HG03135 (cell line): ENCODE measurements around the gene BTNL8.

Source experiments
- ATAC-seq: cut with Tn5 transposase; IDR thresholded peaks from one replicate; pipeline ENCODE4 v1.9.1; 2021; ENCODE audit warnings: mild to moderate bottlenecking, moderate library complexity; ENCODE audit not compliant: unreplicated experiment

Gene BTNL8

DNA sequence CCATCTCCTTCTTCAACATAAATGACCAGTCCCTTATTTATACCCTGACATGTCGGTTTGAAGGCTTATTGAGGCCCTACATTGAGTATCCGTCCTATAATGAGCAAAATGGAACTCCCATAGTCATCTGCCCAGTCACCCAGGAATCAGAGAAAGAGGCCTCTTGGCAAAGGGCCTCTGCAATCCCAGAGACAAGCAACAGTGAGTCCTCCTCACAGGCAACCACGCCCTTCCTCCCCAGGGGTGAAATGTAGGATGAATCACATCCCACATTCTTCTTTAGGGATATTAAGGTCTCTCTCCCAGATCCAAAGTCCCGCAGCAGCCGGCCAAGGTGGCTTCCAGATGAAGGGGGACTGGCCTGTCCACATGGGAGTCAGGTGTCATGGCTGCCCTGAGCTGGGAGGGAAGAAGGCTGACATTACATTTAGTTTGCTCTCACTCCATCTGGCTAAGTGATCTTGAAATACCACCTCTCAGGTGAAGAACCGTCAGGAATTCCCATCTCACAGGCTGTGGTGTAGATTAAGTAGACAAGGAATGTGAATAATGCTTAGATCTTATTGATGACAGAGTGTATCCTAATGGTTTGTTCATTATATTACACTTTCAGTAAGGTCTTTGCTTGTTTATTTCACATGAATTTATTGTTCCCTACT, 51.5 kb downstream of the BTNL8 start:
- no peak for ATAC-seq

DNA sequence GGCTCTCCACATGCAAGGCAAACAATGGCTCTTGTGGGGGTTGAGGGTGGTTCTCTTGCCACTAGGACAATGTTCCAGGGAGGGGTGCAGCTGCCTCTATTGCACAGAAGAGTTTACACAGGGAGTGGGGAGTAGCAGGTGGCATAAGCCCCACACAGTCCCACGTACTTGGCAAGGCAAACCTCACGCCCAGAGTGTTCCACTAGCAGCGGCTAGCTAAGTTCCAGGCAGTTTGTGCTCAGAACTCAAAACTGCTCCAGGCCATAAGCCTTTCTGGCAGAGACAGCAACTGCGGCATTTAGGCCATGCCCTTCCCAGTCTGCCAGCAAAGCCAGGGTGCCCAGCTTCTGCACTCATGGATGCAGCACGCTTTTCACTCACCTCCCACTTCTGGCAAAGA, 60.7 kb downstream of the BTNL8 start:
- no peak for ATAC-seq

DNA sequence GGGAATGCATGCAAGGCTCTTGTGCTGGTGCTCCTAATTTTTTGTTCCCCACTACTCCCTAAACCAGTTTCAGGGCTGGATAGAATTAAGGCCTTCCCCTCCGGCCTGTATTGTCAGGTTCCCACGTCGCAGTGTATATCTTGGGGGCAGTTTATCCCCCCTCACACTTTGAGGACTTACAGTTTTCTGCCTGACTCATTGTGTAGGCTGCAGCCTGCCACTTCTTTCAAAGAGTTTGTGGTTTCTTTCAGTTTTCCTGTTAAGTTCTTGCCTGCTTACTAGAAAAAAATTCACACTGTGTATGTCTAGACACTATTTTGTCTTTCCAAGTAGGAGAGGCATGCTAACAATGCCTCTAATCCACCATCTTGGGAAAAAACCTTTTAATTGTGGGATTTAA, 61.2 kb downstream of the BTNL8 start:
- ATAC-seq, result no peak

DNA sequence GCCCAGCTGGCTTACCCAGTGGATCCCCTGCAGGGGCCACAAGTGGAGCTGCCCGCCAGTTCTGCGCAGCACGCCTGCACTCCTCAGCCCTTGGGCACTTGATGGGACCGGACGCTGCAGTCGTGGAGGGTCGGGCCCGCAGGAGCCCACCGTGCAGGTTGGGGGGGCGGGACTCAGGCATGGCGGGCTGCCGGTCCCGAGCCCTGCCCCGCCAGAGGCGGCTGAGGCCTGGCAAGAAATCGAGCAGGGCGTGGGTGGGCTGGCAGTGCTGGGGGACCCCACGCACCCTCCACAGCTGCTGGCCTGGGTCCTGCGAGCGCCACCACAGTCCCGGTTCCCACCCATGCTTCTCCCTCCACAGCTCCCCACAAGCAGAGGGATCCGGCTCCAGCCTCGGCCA, 70.4 kb downstream of the BTNL8 start:
- ATAC-seq, result no peak

DNA sequence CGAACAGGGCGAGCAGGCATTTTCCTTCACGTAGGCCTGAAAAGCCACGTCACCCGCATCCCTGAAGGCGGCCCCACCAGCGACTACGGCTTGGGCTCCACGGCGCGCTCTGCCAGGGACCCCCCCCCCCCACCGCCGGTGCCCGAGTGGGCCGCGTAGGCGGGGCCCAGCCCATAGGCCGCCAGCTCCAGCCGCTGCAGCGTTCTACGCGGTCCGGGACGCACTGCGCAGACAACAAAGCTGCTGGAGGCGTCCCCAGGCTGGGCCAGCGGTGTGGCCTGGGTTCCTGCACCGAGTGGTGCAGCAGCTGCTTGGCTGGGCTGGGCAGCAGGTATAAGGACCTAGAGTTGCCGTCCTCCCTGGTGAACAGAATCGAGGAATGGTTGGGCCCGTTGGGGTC, 71.4 kb downstream of the BTNL8 start:
- no peak for ATAC-seq

DNA sequence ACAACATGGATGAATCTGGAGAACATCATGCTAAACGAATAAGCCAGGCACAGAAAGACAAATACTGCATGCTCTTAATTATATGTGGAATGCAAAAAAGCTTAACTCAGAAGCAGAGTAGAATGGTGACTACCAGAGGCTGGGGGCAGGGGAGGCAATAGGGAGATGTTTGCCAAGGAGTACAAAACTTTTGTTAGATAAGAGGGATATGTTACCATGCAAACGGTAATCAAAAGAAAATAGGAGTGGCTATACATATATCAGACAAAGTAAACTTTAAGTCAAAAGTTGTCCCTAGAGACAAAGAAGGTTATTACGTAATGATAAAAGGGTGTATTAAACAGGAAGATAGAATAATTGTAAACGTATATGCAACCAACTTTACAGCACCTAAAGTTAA, 71.9 kb downstream of the BTNL8 start:
- no peak for ATAC-seq

DNA sequence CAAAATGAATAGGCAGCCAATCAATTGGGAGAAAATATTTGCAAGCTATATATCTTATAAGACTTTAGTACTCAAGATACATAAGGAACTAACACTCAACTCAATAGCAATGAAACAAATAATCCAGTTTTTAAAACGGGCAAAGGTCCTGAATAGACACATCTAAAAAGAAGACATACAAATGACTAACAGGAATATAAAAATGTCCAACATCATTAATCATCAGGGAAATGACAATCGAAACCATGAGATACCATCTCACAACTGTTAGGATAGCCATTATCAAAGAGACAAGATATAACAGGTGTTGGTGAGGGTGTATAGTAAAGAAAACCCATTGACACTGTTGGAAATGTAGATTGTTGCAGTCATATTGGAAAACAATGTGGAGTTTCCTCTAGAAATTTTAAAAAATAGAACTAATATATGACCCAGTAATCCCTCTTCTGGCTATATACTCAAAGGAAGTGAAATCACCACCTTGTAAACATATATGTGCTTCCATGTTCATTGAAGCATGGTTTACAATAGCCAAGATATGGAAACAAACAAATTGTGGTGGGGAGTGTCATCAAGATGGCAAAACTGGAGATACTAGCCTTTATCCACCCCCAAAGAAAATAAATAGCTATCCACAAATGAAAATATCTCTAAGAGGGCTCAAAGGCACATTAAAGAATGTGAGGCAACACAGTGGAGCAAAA, 75.8 kb downstream of the BTNL8 start:
- ATAC-seq, result peak; percentile 21

DNA sequence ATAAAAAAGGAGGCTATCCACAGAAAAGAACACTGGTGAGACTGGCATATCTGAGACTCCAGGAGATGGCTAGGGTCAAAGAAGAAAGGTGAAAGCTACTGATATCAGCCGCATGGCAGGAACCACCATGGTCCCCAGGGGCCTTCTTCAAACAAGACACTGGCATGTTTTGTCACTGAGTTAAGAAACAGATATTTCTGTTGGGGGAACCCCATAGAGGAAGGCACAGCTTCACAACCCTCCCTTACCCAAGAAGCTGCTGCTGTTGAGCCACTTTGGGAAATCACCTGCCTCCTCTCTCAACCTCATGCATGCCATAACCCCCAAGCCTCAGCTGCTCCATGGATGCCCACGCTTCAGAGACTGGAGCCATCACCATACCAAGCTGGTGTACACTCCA, 76.4 kb downstream of the BTNL8 start:
- ATAC-seq, result peak; percentile 90

DNA sequence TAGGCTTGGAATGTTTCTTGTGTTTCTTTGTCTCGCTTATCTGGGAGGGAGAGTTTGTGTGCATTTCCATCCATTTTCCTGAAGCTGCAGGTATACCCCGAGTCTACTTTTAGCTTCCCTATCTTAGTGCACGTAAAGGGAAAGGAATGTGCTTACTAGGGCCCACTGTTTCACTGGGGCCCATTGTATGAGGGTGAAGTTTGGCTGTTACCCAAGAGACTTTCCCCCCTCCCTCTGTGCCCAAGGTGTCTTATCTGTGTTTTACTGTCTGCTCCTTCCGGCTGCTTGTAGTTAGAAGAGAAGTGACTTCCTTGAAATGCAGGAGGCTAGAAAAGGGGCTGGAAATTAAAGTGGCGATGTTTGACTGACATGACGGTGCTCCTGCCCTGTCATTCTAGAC, 77.6 kb downstream of the BTNL8 start:
- ATAC-seq, result no peak

DNA sequence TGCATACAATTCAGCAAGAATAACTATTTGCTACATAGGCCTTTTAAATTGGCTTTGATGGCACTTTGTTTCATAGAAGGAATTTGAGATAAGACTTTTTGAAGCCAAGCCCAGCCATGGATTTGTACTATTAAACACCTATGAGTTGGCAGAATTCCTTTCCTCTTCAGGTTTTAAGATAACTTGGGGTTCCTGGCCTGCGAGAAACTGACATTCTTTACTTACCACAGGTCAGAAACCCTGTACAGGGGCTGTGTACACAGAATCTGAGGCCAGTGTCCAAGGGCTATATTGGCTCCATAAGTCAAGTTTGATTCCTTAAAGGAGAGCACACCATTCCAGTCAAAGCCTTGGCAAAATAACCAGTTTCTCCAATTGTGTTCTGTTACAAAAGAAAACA, 78.9 kb downstream of the BTNL8 start:
- no peak for ATAC-seq

DNA sequence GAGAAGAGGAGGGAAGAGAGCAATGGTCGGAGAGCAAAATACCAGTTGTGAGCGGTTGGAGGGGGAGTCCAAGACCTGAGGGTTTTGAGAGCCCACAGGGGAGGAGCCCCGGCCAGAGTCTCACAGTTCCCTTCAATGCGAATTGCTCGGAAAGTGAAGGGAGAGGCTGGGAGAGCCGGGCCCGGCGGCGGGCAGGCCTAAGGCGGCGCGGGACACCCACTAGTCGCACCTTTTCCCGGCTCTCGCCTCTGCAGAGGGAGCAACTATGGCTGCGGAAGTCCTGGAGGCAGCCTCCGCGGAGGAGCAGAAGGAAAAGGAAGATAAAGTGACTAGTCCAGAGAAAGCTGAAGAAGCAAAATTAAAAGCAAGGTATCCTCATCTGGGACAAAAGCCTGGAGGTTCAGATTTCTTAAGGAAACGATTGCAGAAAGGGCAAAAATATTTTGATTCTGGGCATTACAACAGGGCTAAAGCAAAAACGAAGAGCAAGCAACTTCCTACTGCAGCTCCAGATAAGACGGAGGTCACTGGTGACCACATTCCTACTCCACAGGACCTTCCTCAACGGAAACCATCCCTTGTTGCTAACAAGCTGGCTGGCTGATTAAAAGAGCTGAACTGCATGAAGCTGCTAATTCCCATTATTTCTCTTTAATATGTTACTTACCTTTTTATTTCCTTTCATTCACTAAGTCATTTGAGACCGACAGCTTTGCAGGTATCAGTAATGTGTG, 83.2 kb downstream of the BTNL8 start:
- ATAC-seq, result no peak

DNA sequence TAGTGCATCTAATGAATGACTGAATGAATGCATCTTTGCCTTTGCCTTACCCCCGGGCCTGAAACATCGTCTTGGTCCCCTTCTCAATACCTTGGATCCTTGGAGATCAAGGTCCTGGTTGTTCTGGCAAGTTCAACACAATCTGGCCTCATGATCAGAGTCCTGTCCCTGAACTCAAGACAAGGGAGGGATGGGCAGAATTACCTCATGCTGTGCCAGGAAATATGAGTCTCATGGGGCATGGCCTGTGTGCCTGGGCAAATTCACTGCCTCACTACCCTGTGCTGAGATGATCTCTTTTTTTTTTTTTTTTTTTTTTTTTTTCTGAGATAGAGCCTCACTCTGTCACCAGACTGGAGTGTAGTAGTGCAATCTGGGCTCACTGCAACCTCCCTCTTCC, 89.1 kb downstream of the BTNL8 start:
- no peak for ATAC-seq

DNA sequence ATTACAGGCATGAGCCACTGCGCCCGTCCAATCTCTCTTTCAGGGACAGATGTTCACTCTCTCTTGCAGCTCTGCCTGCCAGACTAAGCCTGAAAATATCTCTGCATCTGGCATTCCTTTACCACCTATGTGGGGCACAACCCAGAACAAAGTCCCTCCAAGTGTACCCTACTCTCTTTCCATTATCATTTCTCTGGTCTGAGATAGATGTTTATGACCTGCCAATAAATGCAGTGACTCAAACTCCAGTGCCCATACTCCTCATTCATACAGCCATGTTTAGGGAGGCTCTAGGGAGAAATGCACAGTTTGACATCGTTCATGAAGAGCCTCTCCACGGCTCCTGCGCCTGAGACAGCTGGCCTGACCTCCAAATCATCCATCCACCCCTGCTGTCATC, 89.6 kb downstream of the BTNL8 start, which contains the start of gene BTNL3:
TSS of gene BTNL3 (plus strand) at position 255 of the 400 bp plus-strand sequence. CDS start 183 bp downstream, outside the sequence.
- no peak for ATAC-seq

DNA sequence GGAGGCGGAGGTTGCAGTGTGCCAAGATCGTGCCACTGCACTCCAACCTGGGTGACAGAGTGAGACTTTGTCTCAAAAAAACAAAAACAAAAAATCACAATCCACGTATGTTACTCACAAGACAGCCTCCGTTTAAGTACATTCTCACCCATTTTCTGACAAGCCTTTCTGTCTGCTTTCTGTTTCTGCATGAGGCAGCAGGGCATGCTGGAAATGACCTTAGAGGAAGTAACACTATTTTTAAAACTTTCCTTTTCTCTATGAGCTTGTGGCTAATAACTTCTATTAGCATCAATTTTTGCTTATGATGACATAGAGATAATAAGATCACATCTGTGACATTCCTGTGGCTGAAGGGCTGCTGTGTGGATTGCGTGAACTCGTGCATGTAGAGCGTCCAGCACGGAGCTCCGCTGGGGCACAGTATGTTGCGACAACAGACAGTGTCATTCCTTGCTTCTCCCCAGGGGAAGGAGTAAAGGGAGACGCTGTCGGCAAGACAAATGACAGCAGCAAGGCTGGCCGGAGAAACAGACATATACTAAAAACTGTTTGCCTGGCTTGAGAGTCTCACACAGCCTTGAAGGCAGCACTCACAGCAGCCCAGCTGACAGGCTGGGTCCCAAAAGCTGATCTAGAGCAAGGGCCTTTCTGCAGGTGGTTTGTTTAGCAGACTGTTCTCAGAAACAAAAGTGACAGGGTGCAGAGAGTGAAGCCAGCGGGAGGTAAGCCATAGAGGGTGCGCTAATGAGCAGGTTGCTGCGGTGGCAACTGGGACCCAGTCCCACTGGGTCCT, 91.3 kb downstream of the BTNL8 start:
- no peak for ATAC-seq

DNA sequence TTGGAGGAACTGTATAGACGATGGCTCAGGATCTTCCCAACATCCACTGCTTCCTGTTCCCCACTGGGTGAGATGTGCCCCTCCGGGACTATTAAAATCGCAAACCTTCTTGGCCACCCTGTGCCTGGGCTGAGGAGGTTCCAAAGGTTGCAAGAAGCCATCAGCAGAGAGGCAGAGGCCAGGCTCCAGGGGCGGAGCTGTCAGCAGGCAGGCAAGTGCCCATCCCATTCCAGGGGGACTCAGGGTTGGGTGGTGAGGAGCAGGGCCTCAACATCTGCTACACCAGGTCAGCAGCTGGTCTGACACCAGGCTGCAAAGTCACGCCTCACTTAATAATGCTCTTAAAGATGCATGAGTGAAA, 91.9 kb downstream of the BTNL8 start:
- ATAC-seq, result no peak
